GM23248 (cell line): ENCODE results near the gene CRAT. TPM values are rescaled to one million over a fixed set of nuclear protein-coding genes. Genes with fewer than 3 reads are reported as not detected.

Experiments used
- DNase-seq: peaks from one replicate; pipeline ENCODE4 v3.0.0-alpha.2; 2015
- H2AFZ ChIP-seq: fragments of 200-600 bp; sonication (generic); 2 replicates; pipeline ENCODE4 v1.6.1; 2016; ENCODE audit warnings: antibody characterized with exemption
- H3F3A ChIP-seq: fragments of 200-600 bp; sonication (generic); 2 replicates; pipeline ENCODE4 v1.6.1; 2016; ENCODE audit warnings: mild to moderate bottlenecking, antibody characterized with exemption, mixed run types; ENCODE audit not compliant: insufficient read depth
- H3K27ac ChIP-seq: fragments of 200-600 bp; sonication (generic); 2 replicates; pipeline ENCODE4 v1.5.1; 2016; ENCODE audit warnings: mild to moderate bottlenecking
- H3K27me3 ChIP-seq: fragments of 200-600 bp; sonication (generic); replicated peaks from 2 replicates; pipeline ENCODE4 v1.6.1; 2016; ENCODE audit warnings: mild to moderate bottlenecking; ENCODE audit not compliant: insufficient read depth
- H3K36me3 ChIP-seq: fragments of 200-600 bp; sonication (generic); 2 replicates; pipeline ENCODE4 v1.6.1; 2016; ENCODE audit warnings: low read depth, mild to moderate bottlenecking
- H3K4me1 ChIP-seq: fragments of 200-600 bp; sonication (generic); 2 replicates; pipeline ENCODE4 v1.6.1; 2016; ENCODE audit warnings: mild to moderate bottlenecking; ENCODE audit not compliant: insufficient read depth
- H3K4me2 ChIP-seq: fragments of 200-600 bp; sonication (generic); one replicate; pipeline ENCODE4 v1.6.1; 2016; ENCODE audit warnings: mild to moderate bottlenecking; ENCODE audit not compliant: unreplicated experiment
- H3K4me3 ChIP-seq: fragments of 200-600 bp; sonication (generic); 2 replicates; pipeline ENCODE4 v1.5.1; 2016; ENCODE audit warnings: mild to moderate bottlenecking
- H3K79me2 ChIP-seq: fragments of 200-600 bp; sonication (generic); 2 replicates; pipeline ENCODE4 v1.6.1; 2016; ENCODE audit warnings: mild to moderate bottlenecking; ENCODE audit not compliant: insufficient read depth
- H3K9ac ChIP-seq: fragments of 200-600 bp; sonication (generic); 2 replicates; pipeline ENCODE4 v1.6.1; 2016; ENCODE audit warnings: mild to moderate bottlenecking
- H3K9me2 ChIP-seq: fragments of 200-600 bp; sonication (generic); 2 replicates; pipeline ENCODE4 v1.6.1; 2016; ENCODE audit warnings: mixed run types, mild to moderate bottlenecking, moderate library complexity; ENCODE audit not compliant: insufficient read depth
- H3K9me3 ChIP-seq: fragments of 200-600 bp; sonication (generic); one replicate; pipeline ENCODE4 v1.6.1; 2017; ENCODE audit warnings: low read depth
- H4K20me1 ChIP-seq: fragments of 200-600 bp; sonication (generic); 2 replicates; pipeline ENCODE4 v1.6.0; 2016; ENCODE audit not compliant: insufficient read depth
- EZH2 ChIP-seq: fragments of 200-600 bp; sonication (generic); IDR thresholded peaks from 2 replicates; pipeline ENCODE4 v1.6.1; 2018; ENCODE audit warnings: antibody characterized with exemption, mild to moderate bottlenecking; ENCODE audit not compliant: insufficient read depth, poor library complexity, severe bottlenecking
- EZH2phosphoT487 ChIP-seq: fragments of 200-600 bp; sonication (generic); IDR thresholded peaks from 2 replicates; pipeline ENCODE4 v1.6.1; 2018; ENCODE audit warnings: antibody characterized with exemption, moderate library complexity, mild to moderate bottlenecking, low read depth; ENCODE audit not compliant: insufficient read depth
- WGBS, 2 experiments: methylation state at CpG; one replicate each; pipeline ENCODE4 v1.1.6; 2015 to 2017; ENCODE audit warnings: low lambda C conversion rate in 2 of 2, low coverage in 1 of 2; ENCODE audit errors: missing lambda C conversion rate in 2 of 2; 5-methylcytosine and 5-hydroxymethylcytosine counted together
- in situ Hi-C: fragments of 300-500 bp; cut with MboI; formaldehyde crosslinking; loops from 2 replicates; pipeline ENCODE4 v1.15.0; 2020
- polyA plus RNA-seq: library from polyadenylated mRNA; unstranded; fragments of >200 nt; fragmentation: Nextera tagmentation; extraction: Ambion mirVana; gene quantifications from 2 replicates; pipeline ENCODE4 v1.2.1, GENCODE V29; 2016
- total RNA-seq: library from RNA; depleted of rRNA; stranded (reverse); fragments of >200 nt; shearing (Covaris generic); gene quantifications from 2 replicates; pipeline ENCODE4 v1.2.3, GENCODE V29; 2014

CRAT gene
- total and polyA plus RNA-seq, 2 experiments from 2014 or later: 55.4 to 61.4 TPM

GRCh38 chr9:129060991-129061390 is 49.6 kb downstream of the CRAT start:
- Histone ChIP-seq H3K9me2 (no peaks in the 10 kb centered on the region), H3F3A (no peaks in the 10 kb centered on the region), H4K20me1 (no peaks in the 10 kb centered on the region), H3K4me3 (no peak overlapping the region), H3K79me2 (no peaks in the 10 kb centered on the region), H3K9me3 (no peaks in the 10 kb centered on the region), H3K27me3 (no peaks in the 10 kb centered on the region), H3K4me2 (no peak overlapping the region), H3K36me3 (peaks cover 6% of the 10 kb centered on the region; the same call in 1 of the 2 replicates), H2AFZ (no peak overlapping the region), H3K9ac (no peak overlapping the region), H3K4me1 (peaks cover 10% of the 10 kb centered on the region), H3K27ac (no peak overlapping the region)
- no peak for TF ChIP-seq EZH2
- no peak for TF ChIP-seq EZH2phosphoT487
- 94% methylated on average over 8 to 12 of the region's 12 CpGs for WGBS, 2 experiments
- in situ Hi-C loops: no loop called here
- no peak for DNase-seq

- H3K27ac ChIP-seq: no peak overlapping the region
Observed at GRCh38 chr9:129059796-129060785, 50.5 kb downstream of the CRAT start.

GRCh38 chr9:129058965-129059795 is 51.4 kb downstream of the CRAT start:
- H3K9ac ChIP-seq: no peak overlapping the region
- no peak overlapping the region for H2AFZ ChIP-seq
- H3K27ac ChIP-seq: no peak overlapping the region
- H3K4me3 ChIP-seq: no peak overlapping the region
- no peak overlapping the region for H3K4me2 ChIP-seq
- H3K9me3 ChIP-seq: no peaks in the 10 kb centered on the region
- no peaks in the 10 kb centered on the region for H3K36me3 ChIP-seq
- no peaks in the 10 kb centered on the region for H3K79me2 ChIP-seq
- WGBS, 2 experiments: 65 to 69% methylated on average over 21 of the region's 21 CpGs
- no peaks in the 10 kb centered on the region for H3F3A ChIP-seq
- H3K4me1 ChIP-seq: peaks cover 10% of the 10 kb centered on the region
- H3K9me2 ChIP-seq: no peaks in the 10 kb centered on the region
- H3K27me3 ChIP-seq: no peaks in the 10 kb centered on the region
- in situ Hi-C loops: no loop called here
- TF ChIP-seq EZH2phosphoT487: no peak
- TF ChIP-seq EZH2: no peak
- DNase-seq: peak; percentile 81
- H4K20me1 ChIP-seq: no peaks in the 10 kb centered on the region

More at GRCh38 chr9:129059796-129060785, 50.5 kb downstream of the CRAT start:
- H4K20me1 ChIP-seq: no peaks in the 10 kb centered on the region
- H3K36me3 ChIP-seq: peaks cover 5% of the 10 kb centered on the region; the same call in 1 of the 2 replicates
- H3K79me2 ChIP-seq: no peaks in the 10 kb centered on the region
- no peaks in the 10 kb centered on the region for H3F3A ChIP-seq
- no peak overlapping the region for H3K4me3 ChIP-seq
- no peaks in the 10 kb centered on the region for H3K9me3 ChIP-seq
- no peak overlapping the region for H3K9ac ChIP-seq
- H3K27me3 ChIP-seq: no peaks in the 10 kb centered on the region
- no peak overlapping the region for H2AFZ ChIP-seq
- no peak for DNase-seq
- H3K4me2 ChIP-seq: no peak overlapping the region
- TF ChIP-seq EZH2phosphoT487: no peak
- TF ChIP-seq EZH2: no peak
- in situ Hi-C loops: no loop called here
- WGBS, 2 experiments: 93 to 94% methylated on average over 31 to 37 of the region's 37 CpGs
- H3K9me2 ChIP-seq: no peaks in the 10 kb centered on the region
- H3K4me1 ChIP-seq: peaks cover 10% of the 10 kb centered on the region

GRCh38 chr9:129054163-129054851 is 56.3 kb downstream of the CRAT start:
- DNase-seq: no peak
- WGBS, 2 experiments: 81 to 83% methylated on average over 5 of the region's 5 CpGs
- no peaks in the 10 kb centered on the region; the same call in 1 of the 2 replicates for H3K36me3 ChIP-seq

More at GRCh38 chr9:129054163-129054851, 56.3 kb downstream of the CRAT start:
- H3F3A ChIP-seq: no peaks in the 10 kb centered on the region
- no peak overlapping the region for H3K9ac ChIP-seq
- H3K79me2 ChIP-seq: no peaks in the 10 kb centered on the region
- H3K9me2 ChIP-seq: no peaks in the 10 kb centered on the region
- no peak overlapping the region for H3K4me3 ChIP-seq
- no peak overlapping the region for H2AFZ ChIP-seq
- H3K9me3 ChIP-seq: no peaks in the 10 kb centered on the region
- in situ Hi-C loops: no loop called here
- TF ChIP-seq EZH2phosphoT487 (no peak), EZH2 (no peak)
- peaks cover 4% of the 10 kb centered on the region for H3K4me1 ChIP-seq
- no peaks in the 10 kb centered on the region for H3K27me3 ChIP-seq
- H3K4me2 ChIP-seq: no peak overlapping the region
- H4K20me1 ChIP-seq: no peaks in the 10 kb centered on the region
- H3K27ac ChIP-seq: no peak overlapping the region
